Heart left ventricle (tissue), 13 donors: ENCODE results near the gene NFKBIE.

Experiments used
- POLR2A ChIP-seq, 2 donors: fragments of 450-650 bp; IDR thresholded peaks; one replicate each; pipeline ENCODE4 v1.6.1; 2017; ENCODE audit warnings: antibody characterized with exemption in 2 of 2, mild to moderate bottlenecking in 2 of 2, moderate library complexity in 2 of 2
- TF ChIP-seq, protein P1 (sequence below), 12 donors: fragments of 200-600 bp; sonication (generic) in 4 of 12; IDR thresholded peaks; one replicate each; pipeline versions ENCODE4 v1.5.0 to v1.8.0; 2018 to 2022; ENCODE audit warnings: antibody characterized with exemption in 12 of 12, mild to moderate bottlenecking in 5 of 12
- donor health status: ischemic (EF 13 %, LVEDD 7.1; RV severe dilation, severe dysfunction).
- donor health status: DM: no; HTN: yes; CAD: no.
- donor health status: DM: no; HTN: no; CAD: no.
- donor health status: ischemic (EF 25% LVEDD 6.9; RV normal size, moderate dysfunction).
- donor health status: ischemic (EF 25% LVEDD 5.7; RV mildly dilated, moderate dysfunction).
- donor health status: ischemic (EF 35%, LVEDD 5.7; RV mildly dilated, moderate dysfunction).
- donor health status: nonischemic (EF 11% LVEDD 7.7; RV severe dilation, severe dysfunction).
- donor health status: DM: yes; HTN: yes; CAD: no.
- donor health status: PGD.
- donor health status: ischemic (EF 29% LVEDD 5.4; RV normal size, mild dysfunction).
- donor health status: nonischemic (EF 23%, LVEDD 6.1; RV moderate dilation, normal function).

DNA sequence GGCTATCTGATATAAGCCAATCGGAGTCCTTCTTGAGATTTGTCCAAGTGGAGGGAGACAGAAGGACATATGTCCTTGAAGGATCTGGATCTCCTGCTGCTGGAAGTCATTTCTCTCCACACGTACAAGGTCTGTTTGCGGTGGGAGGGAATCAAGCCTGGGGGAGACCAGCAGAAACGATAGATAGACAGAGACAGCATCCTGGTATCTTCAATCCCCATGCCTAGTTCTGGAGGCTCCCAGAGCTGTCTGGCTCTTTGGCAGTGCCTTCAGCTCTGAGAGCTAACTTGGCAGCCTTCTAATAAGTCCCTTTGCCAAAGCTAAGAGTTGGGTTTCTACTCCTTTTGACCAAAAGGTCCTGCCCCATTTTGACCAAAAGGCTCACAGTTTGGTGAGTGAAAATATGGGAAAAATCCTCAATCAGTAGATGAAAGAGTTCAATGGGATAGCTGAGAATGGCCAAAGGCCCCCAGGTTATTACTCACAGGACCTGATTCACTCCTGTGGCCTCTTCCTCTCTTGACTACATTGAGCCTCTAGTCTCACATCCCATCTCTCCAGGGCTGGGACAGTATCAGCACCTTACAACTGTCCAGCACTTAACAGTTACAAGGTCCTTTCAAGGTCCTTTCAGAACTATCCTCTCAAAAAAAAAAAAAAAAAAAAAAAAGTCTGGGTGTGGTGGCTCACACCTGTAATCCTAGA, 27.5 kb upstream of the NFKBIE start:
- no peak for TF ChIP-seq POLR2A (IDR thresholded peaks at IDR 0.05)
- TF ChIP-seq, protein P1, sequence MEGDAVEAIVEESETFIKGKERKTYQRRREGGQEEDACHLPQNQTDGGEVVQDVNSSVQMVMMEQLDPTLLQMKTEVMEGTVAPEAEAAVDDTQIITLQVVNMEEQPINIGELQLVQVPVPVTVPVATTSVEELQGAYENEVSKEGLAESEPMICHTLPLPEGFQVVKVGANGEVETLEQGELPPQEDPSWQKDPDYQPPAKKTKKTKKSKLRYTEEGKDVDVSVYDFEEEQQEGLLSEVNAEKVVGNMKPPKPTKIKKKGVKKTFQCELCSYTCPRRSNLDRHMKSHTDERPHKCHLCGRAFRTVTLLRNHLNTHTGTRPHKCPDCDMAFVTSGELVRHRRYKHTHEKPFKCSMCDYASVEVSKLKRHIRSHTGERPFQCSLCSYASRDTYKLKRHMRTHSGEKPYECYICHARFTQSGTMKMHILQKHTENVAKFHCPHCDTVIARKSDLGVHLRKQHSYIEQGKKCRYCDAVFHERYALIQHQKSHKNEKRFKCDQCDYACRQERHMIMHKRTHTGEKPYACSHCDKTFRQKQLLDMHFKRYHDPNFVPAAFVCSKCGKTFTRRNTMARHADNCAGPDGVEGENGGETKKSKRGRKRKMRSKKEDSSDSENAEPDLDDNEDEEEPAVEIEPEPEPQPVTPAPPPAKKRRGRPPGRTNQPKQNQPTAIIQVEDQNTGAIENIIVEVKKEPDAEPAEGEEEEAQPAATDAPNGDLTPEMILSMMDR (IDR thresholded peaks at IDR 0.05) = no peak
